HEK293 (cell line): Measurements from ENCODE around the gene FAM110A.

ENCODE experiments used
- CTCF ChIA-PET: fragments of 350-600 bp; formaldehyde crosslinking; extraction: SDS; loops from one replicate; lab custom pipeline; 2021; ENCODE audit warnings: antibody characterized with exemption; lab: Yijun Ruan, JAX
- POLR2A ChIA-PET: fragments of 300-600 bp; formaldehyde crosslinking; extraction: SDS; loops from one replicate; lab custom pipeline; 2020; ENCODE audit warnings: antibody characterized with exemption, inconsistent platforms; lab: Yijun Ruan, JAX
- H3K27ac ChIP-seq: fragments of 200-500 bp; sonication (Bioruptor generic); 2 replicates; pipeline ENCODE4 v1.5.1; 2014; ENCODE audit warnings: low read depth, low read length, control low read depth, inconsistent platforms; ENCODE audit errors: extremely low read depth
- H3K36me3 ChIP-seq, 2 experiments: fragments of 200-500 bp in 1 of 2; sonication (Bioruptor generic) in 1 of 2; 1 replicate in 1 of 2; 2 replicates in 1 of 2; pipeline ENCODE4 v1.5.1; 2014 to 2017; ENCODE audit warnings: inconsistent platforms in 2 of 2, low read length in 2 of 2; ENCODE audit not compliant: control insufficient read depth in 2 of 2, insufficient read depth in 1 of 2
- H3K4me1 ChIP-seq: fragments of 200-500 bp; sonication (Bioruptor generic); 2 replicates; pipeline ENCODE4 v1.5.1; 2014; ENCODE audit warnings: mild to moderate bottlenecking, low read length, inconsistent platforms; ENCODE audit not compliant: control insufficient read depth, insufficient read depth
- H3K4me3 ChIP-seq: 2 replicates; pipeline ENCODE4 v1.5.1; 2011; ENCODE audit warnings: low read depth, mild to moderate bottlenecking, control low read depth, low read length, moderate library complexity
- H3K9me3 ChIP-seq: fragments of 200-500 bp; sonication (Bioruptor generic); 2 replicates; pipeline ENCODE4 v1.5.1; 2014; ENCODE audit warnings: low read depth, low read length, inconsistent platforms; ENCODE audit not compliant: control insufficient read depth, insufficient read depth
- CTCF ChIP-seq: fragments of 450-650 bp; formaldehyde crosslinking; IDR thresholded peaks from 2 replicates; pipeline ENCODE4 v1.5.1; 2016; ENCODE audit warnings: missing biosample characterization, missing genetic modification characterization
- FEZF1 ChIP-seq: fragments of 450-650 bp; formaldehyde crosslinking; IDR thresholded peaks from 2 replicates; pipeline ENCODE4 v1.5.1; 2016; ENCODE audit warnings: missing biosample characterization, missing genetic modification characterization
- HOXD13 ChIP-seq: sonication (generic); formaldehyde crosslinking; IDR thresholded peaks from 2 replicates; pipeline ENCODE4 v1.8.0; 2022; ENCODE audit warnings: missing genetic modification reagents, borderline replicate concordance
- KLF8 ChIP-seq: fragments of 450-650 bp; formaldehyde crosslinking; IDR thresholded peaks from 2 replicates; pipeline ENCODE4 v1.5.1; 2016; ENCODE audit warnings: missing biosample characterization, missing genetic modification characterization
- OSR2 ChIP-seq: fragments of 450-650 bp; formaldehyde crosslinking; IDR thresholded peaks from 2 replicates; pipeline ENCODE4 v1.5.1; 2016; ENCODE audit warnings: missing biosample characterization, missing genetic modification characterization
- OVOL3 ChIP-seq: fragments of 450-650 bp; formaldehyde crosslinking; IDR thresholded peaks from 2 replicates; pipeline ENCODE4 v1.5.1; 2016; ENCODE audit warnings: missing biosample characterization, missing genetic modification characterization
- TRIM28 ChIP-seq: IDR thresholded peaks from 2 replicates; pipeline ENCODE4 v1.6.1; 2011; ENCODE audit warnings: low read length, control low read depth, borderline replicate concordance
- WT1 ChIP-seq: fragments of 450-650 bp; formaldehyde crosslinking; IDR thresholded peaks from 2 replicates; pipeline ENCODE4 v1.5.1; 2016; ENCODE audit warnings: missing biosample characterization, missing genetic modification characterization
- ZBTB8A ChIP-seq: fragments of 450-650 bp; formaldehyde crosslinking; IDR thresholded peaks from 2 replicates; pipeline ENCODE4 v1.5.1; 2016; ENCODE audit warnings: missing biosample characterization, missing genetic modification characterization
- ZNF140 ChIP-seq: fragments of 450-650 bp; formaldehyde crosslinking; IDR thresholded peaks from 2 replicates; pipeline ENCODE4 v1.5.1; 2016; ENCODE audit warnings: missing biosample characterization, missing genetic modification characterization
- ZNF155 ChIP-seq: fragments of 450-650 bp; formaldehyde crosslinking; IDR thresholded peaks from 2 replicates; pipeline ENCODE4 v1.5.1; 2016; ENCODE audit warnings: missing biosample characterization, missing genetic modification characterization
- ZNF280C ChIP-seq: fragments of 450-650 bp; formaldehyde crosslinking; IDR thresholded peaks from 2 replicates; pipeline ENCODE4 v1.5.1; 2016; ENCODE audit warnings: missing biosample characterization, missing genetic modification characterization
- ZNF311 ChIP-seq: fragments of 450-650 bp; formaldehyde crosslinking; IDR thresholded peaks from 2 replicates; pipeline ENCODE4 v1.5.1; 2017; ENCODE audit warnings: missing biosample characterization, missing genetic modification characterization, borderline replicate concordance
- ZNF501 ChIP-seq: fragments of 450-650 bp; formaldehyde crosslinking; IDR thresholded peaks from 2 replicates; pipeline ENCODE4 v1.5.1; 2016; ENCODE audit warnings: missing biosample characterization, missing genetic modification characterization
- ZNF510 ChIP-seq: fragments of 450-650 bp; formaldehyde crosslinking; IDR thresholded peaks from 2 replicates; pipeline ENCODE4 v1.5.1; 2018; ENCODE audit warnings: mild to moderate bottlenecking, missing genetic modification characterization, missing biosample characterization; ENCODE audit not compliant: insufficient replicate concordance
- ZNF548 ChIP-seq: fragments of 450-650 bp; formaldehyde crosslinking; IDR thresholded peaks from 2 replicates; pipeline ENCODE4 v1.5.1; 2016; ENCODE audit warnings: missing biosample characterization, missing genetic modification characterization
- ZNF623 ChIP-seq: fragments of 450-650 bp; formaldehyde crosslinking; IDR thresholded peaks from 2 replicates; pipeline ENCODE4 v1.5.1; 2016; ENCODE audit warnings: missing biosample characterization, missing genetic modification characterization
- ZNF626 ChIP-seq: fragments of 450-650 bp; sonication (Bioruptor Pico); formaldehyde crosslinking; IDR thresholded peaks from 2 replicates; pipeline ENCODE4 v1.5.1; 2018; ENCODE audit warnings: missing biosample characterization, missing genetic modification characterization, inconsistent platforms
- ZNF660 ChIP-seq: fragments of 450-650 bp; IDR thresholded peaks from 2 replicates; pipeline ENCODE4 v1.5.1; 2018; ENCODE audit warnings: missing biosample characterization, mild to moderate bottlenecking, missing genetic modification characterization
- ZNF707 ChIP-seq: fragments of 450-650 bp; formaldehyde crosslinking; IDR thresholded peaks from 2 replicates; pipeline ENCODE4 v1.5.1; 2016; ENCODE audit warnings: missing biosample characterization, missing genetic modification characterization
- ZNF792 ChIP-seq: fragments of 450-650 bp; formaldehyde crosslinking; IDR thresholded peaks from 2 replicates; pipeline ENCODE4 v1.5.1; 2016; ENCODE audit warnings: missing biosample characterization, missing genetic modification characterization
- ZNF843 ChIP-seq: fragments of 450-650 bp; formaldehyde crosslinking; IDR thresholded peaks from 2 replicates; pipeline ENCODE4 v1.5.1; 2016; ENCODE audit warnings: missing biosample characterization, missing genetic modification characterization
- ZSCAN30 ChIP-seq: fragments of 450-650 bp; IDR thresholded peaks from 2 replicates; pipeline ENCODE4 v1.5.1; 2018; ENCODE audit warnings: missing biosample characterization, mild to moderate bottlenecking, missing genetic modification characterization, moderate library complexity
- TF ChIP-seq, protein P1 (sequence below): fragments of 450-650 bp; formaldehyde crosslinking; IDR thresholded peaks from 2 replicates; pipeline ENCODE4 v1.5.1; 2017; ENCODE audit warnings: missing biosample characterization, missing genetic modification characterization
- TF ChIP-seq, protein P2 (sequence below): fragments of 450-650 bp; formaldehyde crosslinking; IDR thresholded peaks from 2 replicates; pipeline ENCODE4 v1.5.0; 2017; ENCODE audit warnings: missing biosample characterization, missing genetic modification characterization, borderline replicate concordance
- TF ChIP-seq, protein P3 (sequence below): fragments of 450-650 bp; formaldehyde crosslinking; IDR thresholded peaks from 2 replicates; pipeline ENCODE4 v1.5.1; 2016; ENCODE audit warnings: missing biosample characterization, missing genetic modification characterization

FAM110A gene

GRCh38 chr20:824916-825315 lies 8.6 kb upstream of the FAM110A start:
- POLR2A ChIA-PET = interaction anchor here (1.2 kb wide), 1 partner anchor 8 kb away, joined by 3 read pairs; the partner anchor contains the start of gene FAM110A
- Histone ChIP-seq H3K9me3 (no peaks in the 10 kb centered on the region), H3K4me3 (no peak overlapping the region), H3K27ac (no peak overlapping the region), H3K4me1 (no peaks in the 10 kb centered on the region), H3K36me3 (no peaks in the 10 kb centered on the region)
- CTCF ChIA-PET = interaction anchor here (0.6 to 1.7 kb wide), 4 partner anchors 9 to 359 kb away, joined by 3 to 8 read pairs (median 4); partner anchors contain the start of gene SLC52A3
- TF ChIP-seq ZNF792 (tag by site-specific recombination) = no peak
- no peak for TF ChIP-seq ZNF707 (tag by site-specific recombination)
- TF ChIP-seq OVOL3 (tag by site-specific recombination) = no peak
- no peak for TF ChIP-seq ZNF155 (tag by site-specific recombination)
- no peak for TF ChIP-seq ZSCAN30 (tag by site-specific recombination)
- TF ChIP-seq ZNF510 (tag by site-specific recombination) = no peak
- TF ChIP-seq ZBTB8A = no peak
- no peak for TF ChIP-seq ZNF843 (tag by site-specific recombination)

DNA sequence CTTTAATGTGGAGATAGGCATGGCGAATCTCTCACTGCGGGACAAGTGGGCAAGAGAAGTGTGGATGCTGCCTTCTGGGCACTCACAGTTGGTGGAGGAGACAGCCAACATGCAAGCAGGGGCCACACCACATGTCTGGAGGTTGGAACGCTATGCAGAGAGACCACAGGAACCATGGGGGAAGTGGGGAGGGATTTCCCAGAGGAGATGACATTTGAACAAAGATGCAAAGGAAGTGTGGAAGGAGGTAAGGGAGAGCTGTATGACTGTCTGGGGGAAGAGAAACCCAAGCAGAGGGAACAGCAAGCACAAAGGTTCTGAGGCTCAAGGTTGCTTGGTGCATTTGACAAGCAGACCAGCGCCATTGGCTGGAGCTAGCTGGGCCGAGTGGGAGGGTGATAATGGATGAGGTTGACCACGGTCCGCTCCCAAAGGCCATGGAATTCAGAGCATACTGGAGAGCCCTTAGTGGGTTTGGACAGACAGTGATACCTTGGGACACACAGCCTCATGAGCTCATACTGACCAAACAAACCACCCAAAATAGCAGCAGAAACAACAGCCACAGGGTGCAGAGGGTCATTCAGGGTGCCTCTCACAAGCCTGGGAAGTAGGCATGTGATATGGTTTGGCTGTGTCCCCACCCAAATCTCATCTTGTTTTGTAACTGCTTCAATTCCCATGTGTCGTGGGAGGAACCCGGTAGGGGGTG lies 7.6 kb upstream of the FAM110A start:
- H3K4me3 ChIP-seq = no peak overlapping the region
- CTCF ChIA-PET = interaction anchor here (0.6 to 1.5 kb wide), 2 partner anchors 130 to 358 kb away, joined by 3 to 4 read pairs; no protein-coding TSS in a partner anchor
- H3K36me3 ChIP-seq = no peaks in the 10 kb centered on the region
- H3K4me1 ChIP-seq = no peaks in the 10 kb centered on the region
- POLR2A ChIA-PET = no interaction called here
- H3K27ac ChIP-seq = no peak overlapping the region
- TF ChIP-seq HOXD13 (CRISPR knock-in tag) (no peak), ZNF311 (tag by site-specific recombination) (no peak), CTCF (tag by site-specific recombination) (no peak), KLF8 (tag by site-specific recombination) (no peak), ZNF626 (tag by site-specific recombination) (no peak), FEZF1 (tag by site-specific recombination) (no peak), ZNF140 (no peak), ZNF660 (tag by site-specific recombination) (no peak), ZNF548 (no peak), ZNF501 (tag by site-specific recombination) (no peak), TRIM28 (no peak), ZNF280C (tag by site-specific recombination) (no peak), WT1 (tag by site-specific recombination) (no peak), OSR2 (tag by site-specific recombination) (no peak), ZNF623 (no peak)
- TF ChIP-seq, protein P1, sequence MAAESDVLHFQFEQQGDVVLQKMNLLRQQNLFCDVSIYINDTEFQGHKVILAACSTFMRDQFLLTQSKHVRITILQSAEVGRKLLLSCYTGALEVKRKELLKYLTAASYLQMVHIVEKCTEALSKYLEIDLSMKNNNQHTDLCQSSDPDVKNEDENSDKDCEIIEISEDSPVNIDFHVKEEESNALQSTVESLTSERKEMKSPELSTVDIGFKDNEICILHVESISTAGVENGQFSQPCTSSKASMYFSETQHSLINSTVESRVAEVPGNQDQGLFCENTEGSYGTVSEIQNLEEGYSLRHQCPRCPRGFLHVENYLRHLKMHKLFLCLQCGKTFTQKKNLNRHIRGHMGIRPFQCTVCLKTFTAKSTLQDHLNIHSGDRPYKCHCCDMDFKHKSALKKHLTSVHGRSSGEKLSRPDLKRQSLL = no peak
- TF ChIP-seq, protein P2, sequence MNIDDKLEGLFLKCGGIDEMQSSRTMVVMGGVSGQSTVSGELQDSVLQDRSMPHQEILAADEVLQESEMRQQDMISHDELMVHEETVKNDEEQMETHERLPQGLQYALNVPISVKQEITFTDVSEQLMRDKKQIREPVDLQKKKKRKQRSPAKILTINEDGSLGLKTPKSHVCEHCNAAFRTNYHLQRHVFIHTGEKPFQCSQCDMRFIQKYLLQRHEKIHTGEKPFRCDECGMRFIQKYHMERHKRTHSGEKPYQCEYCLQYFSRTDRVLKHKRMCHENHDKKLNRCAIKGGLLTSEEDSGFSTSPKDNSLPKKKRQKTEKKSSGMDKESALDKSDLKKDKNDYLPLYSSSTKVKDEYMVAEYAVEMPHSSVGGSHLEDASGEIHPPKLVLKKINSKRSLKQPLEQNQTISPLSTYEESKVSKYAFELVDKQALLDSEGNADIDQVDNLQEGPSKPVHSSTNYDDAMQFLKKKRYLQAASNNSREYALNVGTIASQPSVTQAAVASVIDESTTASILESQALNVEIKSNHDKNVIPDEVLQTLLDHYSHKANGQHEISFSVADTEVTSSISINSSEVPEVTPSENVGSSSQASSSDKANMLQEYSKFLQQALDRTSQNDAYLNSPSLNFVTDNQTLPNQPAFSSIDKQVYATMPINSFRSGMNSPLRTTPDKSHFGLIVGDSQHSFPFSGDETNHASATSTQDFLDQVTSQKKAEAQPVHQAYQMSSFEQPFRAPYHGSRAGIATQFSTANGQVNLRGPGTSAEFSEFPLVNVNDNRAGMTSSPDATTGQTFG (tag by site-specific recombination) = no peak
- TF ChIP-seq, protein P3, sequence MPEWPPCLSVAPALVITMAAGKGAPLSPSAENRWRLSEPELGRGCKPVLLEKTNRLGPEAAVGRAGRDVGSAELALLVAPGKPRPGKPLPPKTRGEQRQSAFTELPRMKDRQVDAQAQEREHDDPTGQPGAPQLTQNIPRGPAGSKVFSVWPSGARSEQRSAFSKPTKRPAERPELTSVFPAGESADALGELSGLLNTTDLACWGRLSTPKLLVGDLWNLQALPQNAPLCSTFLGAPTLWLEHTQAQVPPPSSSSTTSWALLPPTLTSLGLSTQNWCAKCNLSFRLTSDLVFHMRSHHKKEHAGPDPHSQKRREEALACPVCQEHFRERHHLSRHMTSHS (tag by site-specific recombination) = no peak
- H3K9me3 ChIP-seq = no peaks in the 10 kb centered on the region
